K562 (cell line): ENCODE results near the gene IMMP2L. TPM values are rescaled to one million over a fixed set of nuclear protein-coding genes. Genes with fewer than 3 reads are reported as not detected.
A peak's percentile ranks its signal among the peaks of the same experiment; 100 is the strongest.

Experiments used
- ATAC-seq: fragments of 200-7000 bp; cut with Tn5 transposase; 3 replicates; pipeline ENCODE4 v1.9.1; 2020; ENCODE audit warnings: moderate library complexity
- BruUV-seq: library from RNA; stranded (reverse); fragments of 400-500 nt; replicated peaks from 2 replicates; lab custom pipeline; 2021; lab: Mats Ljungman, UMichigan
- CTCF ChIA-PET: fragments of 300-600 bp; formaldehyde crosslinking; extraction: SDS; loops from one replicate; lab custom pipeline; 2021; ENCODE audit warnings: low intra/inter-chr PET ratio; lab: Yijun Ruan, JAX
- POLR2A ChIA-PET: fragments of 300-600, 350-650 bp; sonication (Branson Sonifier 250); formaldehyde crosslinking; extraction: SDS; loops from one replicate; lab custom pipeline; 2021; ENCODE audit warnings: antibody characterized with exemption, inconsistent platforms; lab: Yijun Ruan, JAX
- DNase-seq, 4 experiments: peaks; one replicate each; pipeline versions ENCODE4 v3.0.0 to v3.0.0-alpha.2; 2011 to 2018; ENCODE audit warnings: low spot score in 3 of 4, mixed read lengths in 3 of 4; ENCODE audit errors: extremely low read depth in 1 of 4
- FAIRE-seq: peaks from 2 replicates; lab custom pipeline; 2011; peaks lifted over from hg19 to GRCh38; lab: Jason Lieb, UNC
- H2AFZ ChIP-seq: 2 replicates; pipeline ENCODE4 v1.6.0; 2011; ENCODE audit warnings: low read depth, low read length, control low read depth, inconsistent platforms
- H3K27ac ChIP-seq: fragments of 200-600 bp; 3 replicates; pipeline ENCODE4 v1.8.0; 2011; ENCODE audit warnings: low read depth, mild to moderate bottlenecking, control low read depth, inconsistent platforms, low read length, moderate library complexity, mixed read lengths; ENCODE audit errors: extremely low read depth
- H3K27me3 ChIP-seq, 2 experiments: fragments of 300-600 bp in 1 of 2; 2 replicates in 1 of 2; 3 replicates in 1 of 2; pipeline versions ENCODE4 v1.6.0 to v1.8.0; 2011; ENCODE audit warnings: inconsistent platforms in 2 of 2, low read length in 2 of 2, mild to moderate bottlenecking in 1 of 2, mixed read lengths in 1 of 2, moderate library complexity in 1 of 2; ENCODE audit not compliant: control insufficient read depth in 2 of 2, insufficient read depth in 2 of 2
- H3K36me3 ChIP-seq: fragments of 300-600 bp; 3 replicates; pipeline ENCODE4 v1.8.0; 2011; ENCODE audit warnings: mild to moderate bottlenecking, low read length, inconsistent platforms; ENCODE audit not compliant: control insufficient read depth, insufficient read depth
- H3K4me1 ChIP-seq, 2 experiments: fragments of 200-600 bp in 1 of 2; replicated peaks in 1 of 2; 2 replicates in 1 of 2; 3 replicates in 1 of 2; pipeline versions ENCODE4 v1.5.1 to v1.8.0; 2011; ENCODE audit warnings: inconsistent platforms in 2 of 2, low read length in 2 of 2, mild to moderate bottlenecking in 1 of 2, mixed read lengths in 1 of 2, moderate library complexity in 1 of 2; ENCODE audit not compliant: control insufficient read depth in 2 of 2, insufficient read depth in 2 of 2
- H3K4me2 ChIP-seq: 2 replicates; pipeline ENCODE4 v1.6.1; 2011; ENCODE audit warnings: low read length, control low read depth, inconsistent platforms, mixed read lengths; ENCODE audit not compliant: insufficient read depth
- H3K4me3 ChIP-seq: fragments of 200-600 bp; sonication (generic), shearing (Covaris generic); 2 replicates; pipeline ENCODE4 v1.5.1; 2016; ENCODE audit warnings: control low read depth, inconsistent platforms
- H3K79me2 ChIP-seq: fragments of 200-600 bp; 3 replicates; pipeline ENCODE4 v1.8.0; 2011; ENCODE audit warnings: low read length, inconsistent platforms; ENCODE audit not compliant: control insufficient read depth, insufficient read depth
- H3K9ac ChIP-seq, 2 experiments: 2 replicates each; pipeline versions ENCODE4 v1.6.0 to v1.6.1; 2011; ENCODE audit warnings: low read depth in 2 of 2, low read length in 2 of 2, control low read depth in 1 of 2, inconsistent platforms in 1 of 2, mild to moderate bottlenecking in 1 of 2, mixed read lengths in 1 of 2; ENCODE audit not compliant: insufficient read depth in 1 of 2
- H3K9me1 ChIP-seq: one replicate; pipeline ENCODE4 v1.6.0; 2011; ENCODE audit warnings: inconsistent platforms, mild to moderate bottlenecking, low read length, moderate library complexity; ENCODE audit not compliant: control insufficient read depth, insufficient read depth
- H3K9me3 ChIP-seq: replicated peaks from 2 replicates; pipeline ENCODE4 v1.5.1; 2011; ENCODE audit warnings: low read depth, low read length, inconsistent platforms; ENCODE audit not compliant: control insufficient read depth, insufficient read depth
- H4K20me1 ChIP-seq: replicated peaks from 2 replicates; pipeline ENCODE4 v1.6.1; 2011; ENCODE audit warnings: low read length, inconsistent platforms, mixed read lengths; ENCODE audit not compliant: control insufficient read depth, insufficient read depth
- ARID3B ChIP-seq: fragments of 250-450 bp; sonication (Bioruptor Pico); IDR thresholded peaks from 2 replicates; pipeline ENCODE4 v1.4.0; 2020; ENCODE audit warnings: borderline replicate concordance
- CBX1 ChIP-seq: sonication (generic); IDR thresholded peaks from 2 replicates; pipeline ENCODE4 v1.6.1; 2016; ENCODE audit warnings: antibody characterized with exemption, low read depth, mild to moderate bottlenecking
- EP300 ChIP-seq: IDR thresholded peaks from 2 replicates; pipeline ENCODE4 v1.6.1; 2012; ENCODE audit warnings: low read length, improper control_type of control experiment
- NCOA6 ChIP-seq: fragments of 450-650 bp; IDR thresholded peaks from 2 replicates; pipeline ENCODE4 v1.6.1; 2017; ENCODE audit warnings: mild to moderate bottlenecking
- NELFE ChIP-seq: IDR thresholded peaks from 2 replicates; pipeline ENCODE4 v1.6.1; 2011; ENCODE audit warnings: mild to moderate bottlenecking; ENCODE audit not compliant: insufficient read depth, insufficient read length
- PRMT5 ChIP-seq: sonication (generic); formaldehyde crosslinking; IDR thresholded peaks from 2 replicates; pipeline ENCODE4 v1.5.0; 2020; ENCODE audit warnings: missing genetic modification reagents
- PTBP1 ChIP-seq: fragments of 200-400 bp; formaldehyde crosslinking; IDR thresholded peaks from 2 replicates; pipeline ENCODE4 v1.6.1; 2017; ENCODE audit warnings: low read depth, low read length
- PTRF ChIP-seq: fragments of 450-650 bp; IDR thresholded peaks from 2 replicates; pipeline ENCODE4 v1.6.1; 2016; ENCODE audit warnings: mild to moderate bottlenecking, missing genetic modification characterization, missing compliant biosample characterization
- SRF ChIP-seq, 2 experiments: fragments of 250-450, 450-650 bp in 1 of 2; sonication (Bioruptor Pico) in 1 of 2; sonication (generic) in 1 of 2; formaldehyde crosslinking; IDR thresholded peaks; 2 replicates each; pipeline versions ENCODE4 v1.5.0 to v1.5.1; 2020 to 2022; ENCODE audit warnings: mild to moderate bottlenecking in 1 of 2, missing genetic modification reagents in 1 of 2
- XRCC3 ChIP-seq: fragments of 450-650 bp; IDR thresholded peaks from 2 replicates; pipeline ENCODE4 v1.6.1; 2017; ENCODE audit warnings: mild to moderate bottlenecking, moderate library complexity
- ZBTB8A ChIP-seq: fragments of 450-650 bp; IDR thresholded peaks from 2 replicates; pipeline ENCODE4 v1.6.1; 2018; ENCODE audit warnings: mild to moderate bottlenecking, moderate library complexity; ENCODE audit not compliant: partially characterized antibody
- ZNF24 ChIP-seq: fragments of 450-650 bp; IDR thresholded peaks from 2 replicates; pipeline ENCODE4 v1.6.1; 2016
- WGBS: fragments of 100-300 bp; shearing (Covaris generic); methylation state at CpG from one replicate; pipeline ENCODE4 v1.1.6; 2016; ENCODE audit warnings: low coverage, mixed read lengths; ENCODE audit not compliant: insufficient coverage; ENCODE audit errors: missing lambda C conversion rate; 5-methylcytosine and 5-hydroxymethylcytosine counted together
- in situ Hi-C: fragments of 300-500 bp; cut with MboI; formaldehyde crosslinking; loops from 4 replicates; pipeline ENCODE4 v1.15.0; 2018; ENCODE audit warnings: inconsistent platforms, mixed read lengths
- intact Hi-C: fragments of 100-400 bp; cut with micrococcal nuclease; formaldehyde crosslinking; loops from 2 replicates; pipeline ENCODE4 v1.14.2; 2022
- polyA plus RNA-seq, 8 experiments: library from polyadenylated mRNA; depleted of rRNA in 4 of 8; stranded (reverse) in 5 of 8; unstranded in 3 of 8; fragments of >200 nt; fragmentation: Nextera tagmentation in 2 of 8; fragmentation: Illumina TruSeq in 1 of 8; extraction: Ambion mirVana in 2 of 8; extraction: Trizol in 1 of 8; gene quantifications; 2 replicates each; pipeline versions ENCODE4 v1.2.1 to v1.2.3, GENCODE V29; 2011 to 2014; ENCODE audit warnings: inconsistent platforms in 1 of 8, missing spikeins in 1 of 8
- total RNA-seq, 7 experiments: library from RNA; depleted of rRNA in 6 of 7; stranded (reverse); fragments of >200 nt in 6 of 7; fragmentation: Illumina TruSeq in 2 of 7; extraction: Trizol in 2 of 7; gene quantifications; 2 replicates each; pipeline versions ENCODE4 v1.2.1 to v1.2.3, GENCODE V29; 2011 to 2021; ENCODE audit warnings: low replicate concordance in 1 of 7

Gene IMMP2L
- total and polyA plus RNA-seq, 9 of the 15 experiments (the other 6 are each of a cell fraction or from before 2014, with no cell fraction given), result 29.7 to 116 (median 53.0) TPM

- Histone ChIP-seq H3K9me1 (no peaks in the 10 kb centered on the region), H3K36me3 (no peaks in the 10 kb centered on the region), H3K4me2 (peak overlapping the region; percentile 25; the same call in 1 of the 2 replicates), H4K20me1 (no peaks in the 10 kb centered on the region), H2AFZ (peak overlapping the region; percentile 54; the same call in 1 of the 2 replicates), H3K27ac (peak overlapping the region; percentile 45; the same call in 1 of the 3 replicates), H3K79me2 (no peaks in the 10 kb centered on the region; the same call in 2 of the 3 replicates), H3K9me3 (no peaks in the 10 kb centered on the region), H3K27me3 (no peaks in the 10 kb centered on the region), H3K4me3 (no peak overlapping the region), H3K4me1 (peaks cover 0 to 11% of the 10 kb centered on the region in 2 experiments; a peak in 3 of 5 replicates), H3K9ac (no peak overlapping the region)
- POLR2A ChIA-PET, result no interaction called here
- intact Hi-C loops, result no loop called here
- in situ Hi-C loops, result no loop called here
- FAIRE-seq (no peak), ATAC-seq (peak; percentile 36; the same call in 2 of the 3 replicates), DNase-seq (no peak)
- TF ChIP-seq CBX1 (no peak), NCOA6 (no peak), PTRF (tag) (no peak), SRF (CRISPR knock-in tag; IDR thresholded peaks at IDR 0.05) (no peak), EP300 (no peak), ZBTB8A (no peak), XRCC3 (no peak), NELFE (no peak), PTBP1 (no peak), PRMT5 (CRISPR knock-in tag) (no peak), ZNF24 (no peak), ARID3B (CRISPR knock-in tag) (no peak)
- 58% methylated on average over 2 of the region's 2 CpGs for WGBS
- BruUV-seq, result no TSS peak
- CTCF ChIA-PET, result no interaction called here
Measured at GRCh38 chr7:111173990-111174389, 388.3 kb downstream of the IMMP2L start.
